HCT116 (cell line): Measurements from ENCODE around the gene AURKAIP1. TPM values are rescaled to one million over a fixed set of nuclear protein-coding genes. Genes with fewer than 3 reads are reported as not detected.

Experiments
- ATAC-seq: fragments of 200-7000 bp; cut with Tn5 transposase; 2 replicates; pipeline ENCODE4 v1.9.1; 2020; ENCODE audit warnings: mild to moderate bottlenecking, moderate library complexity
- BruUV-seq: library from RNA; stranded (reverse); fragments of 400-500 nt; replicated peaks from 2 replicates; lab custom pipeline; 2021; lab: Mats Ljungman, UMichigan
- CTCF ChIA-PET: fragments of 300-600 bp; sonication (Branson Sonifier 250); formaldehyde crosslinking; loops from one replicate; lab custom pipeline; 2021; ENCODE audit warnings: antibody characterized with exemption; lab: Charles Lee
- POLR2A ChIA-PET: fragments of 300-600, 350-600 bp; sonication (Branson Sonifier 250); formaldehyde crosslinking; loops from one replicate; lab custom pipeline; 2021; ENCODE audit warnings: antibody characterized with exemption; lab: Charles Lee
- RAD21 ChIA-PET, 2 experiments: fragments of 300-600 bp; sonication (Branson Sonifier 250); formaldehyde crosslinking; loops; one replicate each; lab custom pipeline; 2023; ENCODE audit warnings: low total read pairs in 2 of 2; ENCODE audit not compliant: uncharacterized antibody in 2 of 2, unreplicated experiment in 2 of 2, low non-redundant PET in 1 of 2; lab: Charles Lee
- DNase-seq: peaks from one replicate; pipeline ENCODE4 v3.0.0-alpha.2; 2010; ENCODE audit warnings: low read depth, low spot score
- H2AFZ ChIP-seq: fragments of 200-600 bp; shearing (Covaris generic), sonication (generic); 2 replicates; pipeline ENCODE4 v1.6.1; 2017; ENCODE audit warnings: low read depth, mixed run types, mixed read lengths, antibody characterized with exemption, low read length; ENCODE audit not compliant: poor library complexity, severe bottlenecking
- H3K27ac ChIP-seq: 2 replicates; pipeline ENCODE4 v1.5.1; 2012; ENCODE audit warnings: low read depth, low read length
- H3K27me3 ChIP-seq: fragments of 200-600 bp; sonication (generic); 2 replicates; pipeline ENCODE4 v1.6.1; 2016; ENCODE audit warnings: mixed run types, low read length, mixed read lengths; ENCODE audit not compliant: insufficient read depth
- H3K36me3 ChIP-seq, 2 experiments: fragments of 200-500 bp in 1 of 2; fragments of 200-600 bp in 1 of 2; sonication (Bioruptor generic) in 1 of 2; sonication (generic) in 1 of 2; 2 replicates each; pipeline versions ENCODE4 v1.5.1 to v1.6.1; 2014 to 2016; ENCODE audit warnings: low read length in 2 of 2, inconsistent platforms in 1 of 2, mixed read lengths in 1 of 2, mixed run types in 1 of 2; ENCODE audit not compliant: insufficient read depth in 2 of 2, control insufficient read depth in 1 of 2
- H3K4me1 ChIP-seq, 2 experiments: fragments of 200-600 bp in 1 of 2; sonication (generic) in 1 of 2; 2 replicates each; pipeline versions ENCODE4 v1.5.1 to v1.6.1; 2012 to 2017; ENCODE audit warnings: low read length in 2 of 2, inconsistent platforms in 1 of 2, mild to moderate bottlenecking in 1 of 2, mixed read lengths in 1 of 2, mixed run types in 1 of 2, moderate library complexity in 1 of 2; ENCODE audit not compliant: insufficient read depth in 2 of 2, control insufficient read depth in 1 of 2
- H3K4me2 ChIP-seq: fragments of 200-600 bp; sonication (generic); 2 replicates; pipeline ENCODE4 v1.6.1; 2017; ENCODE audit warnings: mixed run types, low read length, mixed read lengths
- H3K4me3 ChIP-seq, 2 experiments: fragments of 200-600 bp in 1 of 2; sonication (generic) in 1 of 2; replicated peaks in 1 of 2; 2 replicates each; pipeline ENCODE4 v1.5.1; 2011 to 2016; ENCODE audit warnings: low read length in 2 of 2, control low read depth in 1 of 2, low read depth in 1 of 2, mild to moderate bottlenecking in 1 of 2, mixed read lengths in 1 of 2, mixed run types in 1 of 2
- H3K79me2 ChIP-seq: fragments of 200-600 bp; sonication (generic); 2 replicates; pipeline ENCODE4 v1.6.1; 2017; ENCODE audit warnings: mild to moderate bottlenecking, mixed run types, low read length, moderate library complexity, mixed read lengths; ENCODE audit not compliant: insufficient read depth
- H3K9ac ChIP-seq: fragments of 200-600 bp; sonication (generic); 2 replicates; pipeline ENCODE4 v1.6.1; 2016; ENCODE audit warnings: low read length, mixed read lengths
- H3K9me2 ChIP-seq: fragments of 200-600 bp; sonication (generic), shearing (Covaris generic); 2 replicates; pipeline ENCODE4 v1.6.1; 2017; ENCODE audit warnings: mixed run types, mild to moderate bottlenecking, moderate library complexity; ENCODE audit not compliant: insufficient read depth
- H3K9me3 ChIP-seq, 2 experiments: fragments of 200-500 bp in 1 of 2; fragments of 200-600 bp in 1 of 2; sonication (Bioruptor generic) in 1 of 2; sonication (generic) in 1 of 2; 2 replicates each; pipeline ENCODE4 v1.6.1; 2014 to 2017; ENCODE audit warnings: low read length in 2 of 2, mixed read lengths in 2 of 2, inconsistent platforms in 1 of 2, low read depth in 1 of 2, mild to moderate bottlenecking in 1 of 2, mixed run types in 1 of 2, moderate library complexity in 1 of 2; ENCODE audit not compliant: control insufficient read depth in 1 of 2, insufficient read depth in 1 of 2
- H4K20me1 ChIP-seq: fragments of 200-600 bp; sonication (generic), shearing (Covaris generic); 2 replicates; pipeline ENCODE4 v1.6.1; 2017; ENCODE audit warnings: mixed run types, mild to moderate bottlenecking, moderate library complexity; ENCODE audit not compliant: insufficient read depth
- ATF3 ChIP-seq: IDR thresholded peaks from 2 replicates; pipeline ENCODE4 v1.6.1; 2012
- CBX3 ChIP-seq: IDR thresholded peaks from 2 replicates; pipeline ENCODE4 v1.6.1; 2012; ENCODE audit warnings: low read depth
- CEBPB ChIP-seq: IDR thresholded peaks from 2 replicates; pipeline ENCODE4 v1.6.1; 2012; ENCODE audit warnings: low read depth
- ELF1 ChIP-seq: IDR thresholded peaks from 2 replicates; pipeline ENCODE4 v1.6.1; 2012; ENCODE audit warnings: low read depth, borderline replicate concordance
- EZH2 ChIP-seq: fragments of 200-600 bp; sonication (generic); IDR thresholded peaks from 2 replicates; pipeline ENCODE4 v1.6.1; 2017; ENCODE audit warnings: antibody characterized with exemption, mixed run types
- FOSL1 ChIP-seq: IDR thresholded peaks from 2 replicates; pipeline ENCODE4 v1.6.1; 2012; ENCODE audit warnings: low read depth
- POLR2A ChIP-seq: IDR thresholded peaks from 2 replicates; pipeline ENCODE4 v1.7.0; 2011; ENCODE audit warnings: borderline replicate concordance; ENCODE audit not compliant: insufficient read depth, insufficient read length; ENCODE audit errors: extremely low read depth
- POLR2AphosphoS5 ChIP-seq: IDR thresholded peaks from 2 replicates; pipeline ENCODE4 v1.6.1; 2011; ENCODE audit warnings: mild to moderate bottlenecking, low read depth, low read length, moderate library complexity
- RAD21 ChIP-seq: IDR thresholded peaks from 2 replicates; pipeline ENCODE4 v1.6.1; 2012; ENCODE audit warnings: low read depth, mild to moderate bottlenecking
- SIN3A ChIP-seq: IDR thresholded peaks from 2 replicates; pipeline ENCODE4 v1.6.1; 2012; ENCODE audit warnings: low read depth
- SP1 ChIP-seq: IDR thresholded peaks from 2 replicates; pipeline ENCODE4 v1.6.1; 2012; ENCODE audit warnings: low read depth
- TCF7L2 ChIP-seq: IDR thresholded peaks from 2 replicates; pipeline ENCODE4 v1.7.0; 2011; ENCODE audit warnings: borderline replicate concordance, inconsistent platforms; ENCODE audit not compliant: insufficient read depth, insufficient read length; ENCODE audit errors: extremely low read depth
- ZNF274 ChIP-seq: fragments of 200-500 bp; sonication (Bioruptor generic); IDR thresholded peaks from 2 replicates; pipeline ENCODE4 v1.6.1; 2014; ENCODE audit warnings: mild to moderate bottlenecking, low read depth, low read length, inconsistent platforms
- intact Hi-C: fragments of 100-400 bp; cut with micrococcal nuclease; formaldehyde crosslinking; loops from 2 replicates; pipeline ENCODE4 v1.10.0; 2022
- total RNA-seq: library from RNA; stranded (reverse); gene quantifications from one replicate; pipeline ENCODE4 v1.2.1, GENCODE V29; 2021; ENCODE audit not compliant: unreplicated experiment
- TF ChIP-seq, protein P1 (sequence below): IDR thresholded peaks from 2 replicates; pipeline ENCODE4 v1.6.1; 2011; ENCODE audit warnings: mild to moderate bottlenecking, low read length, moderate library complexity; ENCODE audit not compliant: insufficient replicate concordance; ENCODE audit errors: extremely low read depth

Gene AURKAIP1
- total RNA-seq, 1 experiment from 2014 or later = 200 TPM

DNA sequence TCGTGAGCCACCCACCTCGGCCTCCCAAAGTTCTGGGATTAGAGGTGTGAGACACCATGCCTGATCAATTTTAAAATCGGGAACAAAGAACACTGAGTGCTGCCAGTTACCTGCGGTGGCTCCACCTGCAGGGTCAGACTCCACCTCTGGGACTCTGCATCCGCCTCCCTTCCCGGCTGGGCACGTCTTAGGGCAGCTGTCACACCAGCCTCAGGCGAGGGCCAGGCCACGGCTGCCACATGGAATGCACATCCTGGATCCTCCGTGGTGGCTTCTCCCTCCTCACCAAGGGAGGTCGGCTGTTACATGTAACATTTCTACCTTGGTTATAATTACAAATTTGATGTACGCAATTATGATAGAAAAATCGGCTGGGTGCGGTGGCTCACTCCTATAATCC is 10.7 kb downstream of the AURKAIP1 start (continued):
- TF ChIP-seq EZH2 (no peak), FOSL1 (no peak), ZNF274 (no peak), ELF1 (no peak), TCF7L2 (no peak)

GRCh38 chr1:1361982-1362423 is 13.0 kb downstream of the AURKAIP1 start:
- DNase-seq (no peak), ATAC-seq (no peak)
- Histone ChIP-seq H3K36me3 (no peaks in the 10 kb centered on the region), H4K20me1 (no peaks in the 10 kb centered on the region), H3K9me3 (peaks cover 0 to 11% of the 10 kb centered on the region in 2 experiments; a peak in 1 of 4 replicates), H3K4me1 (peaks cover 24 to 49% of the 10 kb centered on the region in 2 experiments), H3K9ac (no peak overlapping the region), H3K27me3 (no peaks in the 10 kb centered on the region), H3K4me3 (no peak overlapping the region), H2AFZ (no peak overlapping the region), H3K79me2 (no peaks in the 10 kb centered on the region), H3K27ac (no peak overlapping the region), H3K9me2 (0 out of 2 replicates have a peak, but pooled peaks cover 3% of the 10 kb centered on the region), H3K4me2 (no peak overlapping the region)
- POLR2A ChIA-PET = no interaction called here
- TF ChIP-seq CEBPB (no peak), FOSL1 (no peak), POLR2AphosphoS5 (no peak), TCF7L2 (no peak), SP1 (no peak), RAD21 (no peak), SIN3A (no peak), ZNF274 (no peak), POLR2A (no peak), ATF3 (no peak), CBX3 (no peak)
- TF ChIP-seq, protein P1, sequence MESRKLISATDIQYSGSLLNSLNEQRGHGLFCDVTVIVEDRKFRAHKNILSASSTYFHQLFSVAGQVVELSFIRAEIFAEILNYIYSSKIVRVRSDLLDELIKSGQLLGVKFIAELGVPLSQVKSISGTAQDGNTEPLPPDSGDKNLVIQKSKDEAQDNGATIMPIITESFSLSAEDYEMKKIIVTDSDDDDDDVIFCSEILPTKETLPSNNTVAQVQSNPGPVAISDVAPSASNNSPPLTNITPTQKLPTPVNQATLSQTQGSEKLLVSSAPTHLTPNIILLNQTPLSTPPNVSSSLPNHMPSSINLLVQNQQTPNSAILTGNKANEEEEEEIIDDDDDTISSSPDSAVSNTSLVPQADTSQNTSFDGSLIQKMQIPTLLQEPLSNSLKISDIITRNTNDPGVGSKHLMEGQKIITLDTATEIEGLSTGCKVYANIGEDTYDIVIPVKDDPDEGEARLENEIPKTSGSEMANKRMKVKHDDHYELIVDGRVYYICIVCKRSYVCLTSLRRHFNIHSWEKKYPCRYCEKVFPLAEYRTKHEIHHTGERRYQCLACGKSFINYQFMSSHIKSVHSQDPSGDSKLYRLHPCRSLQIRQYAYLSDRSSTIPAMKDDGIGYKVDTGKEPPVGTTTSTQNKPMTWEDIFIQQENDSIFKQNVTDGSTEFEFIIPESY = no peak
- intact Hi-C loops = no loop called here
- CTCF ChIA-PET = no interaction called here
- RAD21 ChIA-PET = no interaction called here
- no TSS peak for BruUV-seq
